Osteocyte (in vitro differentiated cells): Measurements from ENCODE around the gene DMD. TPM values are rescaled to one million over a fixed set of nuclear protein-coding genes. Genes with fewer than 3 reads are reported as not detected.

Source experiments
- DNase-seq: peaks from one replicate; pipeline ENCODE4 v3.0.0; 2021; ENCODE audit warnings: mixed read lengths; ENCODE audit not compliant: unreplicated experiment; ENCODE audit errors: extremely low spot score
- H3K27ac Mint-ChIP-seq: one replicate; pipeline ENCODE4 v1.8.0; 2021; ENCODE audit warnings: mild to moderate bottlenecking, mixed read lengths; ENCODE audit not compliant: unreplicated experiment
- H3K27me3 Mint-ChIP-seq: one replicate; pipeline ENCODE4 v1.8.0; 2021; ENCODE audit warnings: mixed read lengths; ENCODE audit not compliant: unreplicated experiment
- H3K36me3 Mint-ChIP-seq: one replicate; pipeline ENCODE4 v1.8.0; 2021; ENCODE audit warnings: mixed read lengths; ENCODE audit not compliant: unreplicated experiment
- H3K4me1 Mint-ChIP-seq: one replicate; pipeline ENCODE4 v1.8.0; 2021; ENCODE audit warnings: mixed read lengths; ENCODE audit not compliant: unreplicated experiment
- H3K4me3 Mint-ChIP-seq: one replicate; pipeline ENCODE4 v1.8.0; 2021; ENCODE audit warnings: mild to moderate bottlenecking, moderate library complexity, mixed read lengths; ENCODE audit not compliant: unreplicated experiment
- H3K9me3 Mint-ChIP-seq: one replicate; pipeline ENCODE4 v1.8.0; 2021; ENCODE audit warnings: mixed read lengths; ENCODE audit not compliant: unreplicated experiment
- total RNA-seq: library from RNA; stranded (reverse); gene quantifications from 2 replicates; pipeline ENCODE4 v1.2.1, GENCODE V29; 2021
- TF ChIP-seq, protein P1 (sequence below): fragments of 200-600 bp; sonication (generic); IDR thresholded peaks from 2 replicates; pipeline ENCODE4 v1.5.0; 2021; ENCODE audit warnings: antibody characterized with exemption, mild to moderate bottlenecking, moderate library complexity

Gene DMD
- total RNA-seq, 1 donor from 2014 or later = 317 TPM

DNA sequence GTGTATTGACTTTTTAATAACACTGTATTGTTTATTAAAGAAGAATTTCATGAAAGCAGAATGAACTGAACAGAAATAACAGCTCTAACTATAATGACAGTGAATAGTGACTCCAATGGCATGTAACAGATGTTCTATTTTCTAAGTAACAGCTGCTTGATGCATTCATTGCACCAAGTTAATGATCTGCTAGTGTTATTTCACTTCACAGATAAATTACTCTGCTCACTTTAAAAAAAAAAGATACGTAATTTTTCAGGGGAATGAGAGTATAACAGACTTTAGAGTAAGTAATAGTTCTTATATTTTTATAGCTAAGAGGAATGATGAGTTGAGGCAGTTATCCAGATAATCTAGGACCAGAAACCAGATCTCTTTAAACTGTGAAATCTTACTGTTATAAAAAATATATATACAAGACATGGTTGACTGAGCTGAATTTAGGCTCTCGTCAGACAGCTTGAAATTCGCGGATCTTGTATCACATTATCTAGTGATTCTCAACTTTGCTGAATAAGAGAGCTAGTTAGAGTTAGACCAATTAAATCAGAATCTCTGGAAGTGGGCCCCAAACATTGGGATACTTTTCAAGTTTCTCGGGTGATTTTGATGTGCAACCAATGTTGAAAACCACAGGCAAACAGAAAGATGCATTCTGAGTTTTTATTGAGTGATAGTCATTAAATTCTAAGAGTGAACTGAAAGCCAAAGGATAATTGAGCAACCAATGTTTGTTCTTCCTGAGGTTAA, 840.7 kb downstream of the DMD start:
- no peak for DNase-seq
- Mint-ChIP-seq H3K27ac (no peak overlapping the region), H3K9me3 (peaks cover 9% of the 10 kb centered on the region), H3K4me1 (no peaks in the 10 kb centered on the region), H3K4me3 (no peak overlapping the region), H3K27me3 (no peaks in the 10 kb centered on the region), H3K36me3 (no peaks in the 10 kb centered on the region)
- TF ChIP-seq, protein P1, sequence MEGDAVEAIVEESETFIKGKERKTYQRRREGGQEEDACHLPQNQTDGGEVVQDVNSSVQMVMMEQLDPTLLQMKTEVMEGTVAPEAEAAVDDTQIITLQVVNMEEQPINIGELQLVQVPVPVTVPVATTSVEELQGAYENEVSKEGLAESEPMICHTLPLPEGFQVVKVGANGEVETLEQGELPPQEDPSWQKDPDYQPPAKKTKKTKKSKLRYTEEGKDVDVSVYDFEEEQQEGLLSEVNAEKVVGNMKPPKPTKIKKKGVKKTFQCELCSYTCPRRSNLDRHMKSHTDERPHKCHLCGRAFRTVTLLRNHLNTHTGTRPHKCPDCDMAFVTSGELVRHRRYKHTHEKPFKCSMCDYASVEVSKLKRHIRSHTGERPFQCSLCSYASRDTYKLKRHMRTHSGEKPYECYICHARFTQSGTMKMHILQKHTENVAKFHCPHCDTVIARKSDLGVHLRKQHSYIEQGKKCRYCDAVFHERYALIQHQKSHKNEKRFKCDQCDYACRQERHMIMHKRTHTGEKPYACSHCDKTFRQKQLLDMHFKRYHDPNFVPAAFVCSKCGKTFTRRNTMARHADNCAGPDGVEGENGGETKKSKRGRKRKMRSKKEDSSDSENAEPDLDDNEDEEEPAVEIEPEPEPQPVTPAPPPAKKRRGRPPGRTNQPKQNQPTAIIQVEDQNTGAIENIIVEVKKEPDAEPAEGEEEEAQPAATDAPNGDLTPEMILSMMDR = no peak

GRCh38 chrX:32293962-32294700, 917.2 kb downstream of the DMD start:
- no peak for DNase-seq
- TF ChIP-seq, protein P1 = no peak
- H3K27me3 Mint-ChIP-seq = no peaks in the 10 kb centered on the region
- no peaks in the 10 kb centered on the region for H3K9me3 Mint-ChIP-seq
- no peak overlapping the region for H3K27ac Mint-ChIP-seq
- no peak overlapping the region for H3K4me3 Mint-ChIP-seq
- H3K4me1 Mint-ChIP-seq = peaks cover 4% of the 10 kb centered on the region
- no peaks in the 10 kb centered on the region for H3K36me3 Mint-ChIP-seq

GRCh38 chrX:32289356-32289755, 922.0 kb downstream of the DMD start:
- no peak overlapping the region for H3K4me3 Mint-ChIP-seq
- TF ChIP-seq, protein P1 = no peak
- no peaks in the 10 kb centered on the region for H3K27me3 Mint-ChIP-seq
- DNase-seq = no peak
- peaks cover 2% of the 10 kb centered on the region for H3K4me1 Mint-ChIP-seq
- H3K36me3 Mint-ChIP-seq = no peaks in the 10 kb centered on the region
- H3K9me3 Mint-ChIP-seq = no peaks in the 10 kb centered on the region
- H3K27ac Mint-ChIP-seq = no peak overlapping the region

- Mint-ChIP-seq H3K36me3 (no peaks in the 10 kb centered on the region), H3K27ac (no peak overlapping the region), H3K4me3 (no peak overlapping the region), H3K4me1 (no peaks in the 10 kb centered on the region), H3K27me3 (no peaks in the 10 kb centered on the region), H3K9me3 (peaks cover 6% of the 10 kb centered on the region)
- no peak for DNase-seq
- TF ChIP-seq, protein P1 = peak; percentile 40
Measured at GRCh38 chrX:32281853-32282252, 929.5 kb downstream of the DMD start.

DNA sequence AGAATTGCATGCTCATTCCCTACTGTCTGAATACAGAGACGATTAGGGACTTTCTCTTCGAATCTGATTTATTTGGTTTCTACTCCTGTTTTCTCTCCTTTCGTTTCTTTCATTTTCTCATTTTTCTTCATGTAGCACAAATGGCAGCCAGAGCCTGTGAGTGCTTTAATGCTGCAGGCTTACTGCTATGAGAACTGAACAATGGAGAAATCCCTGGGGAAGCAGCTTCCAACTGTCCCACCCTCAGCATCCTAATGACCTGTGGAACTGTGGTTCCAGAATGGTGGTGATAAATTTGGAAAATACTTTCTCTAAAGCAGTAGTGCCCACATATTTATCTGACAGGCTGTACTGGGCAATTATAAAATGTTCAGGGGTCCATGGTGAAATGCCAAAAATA, 930.4 kb downstream of the DMD start:
- Mint-ChIP-seq H3K27me3 (no peaks in the 10 kb centered on the region), H3K4me1 (no peaks in the 10 kb centered on the region), H3K36me3 (no peaks in the 10 kb centered on the region), H3K4me3 (no peak overlapping the region), H3K27ac (no peak overlapping the region), H3K9me3 (peaks cover 6% of the 10 kb centered on the region)
- TF ChIP-seq, protein P1 = no peak
- no peak for DNase-seq
